ENCODE measurements around the gene SMCHD1.
"Not testable (repeated sequence)": the region's sequence is repeated elsewhere in the genome, so short reads cannot be mapped to it uniquely, and the experiment has no call there.

DNA sequence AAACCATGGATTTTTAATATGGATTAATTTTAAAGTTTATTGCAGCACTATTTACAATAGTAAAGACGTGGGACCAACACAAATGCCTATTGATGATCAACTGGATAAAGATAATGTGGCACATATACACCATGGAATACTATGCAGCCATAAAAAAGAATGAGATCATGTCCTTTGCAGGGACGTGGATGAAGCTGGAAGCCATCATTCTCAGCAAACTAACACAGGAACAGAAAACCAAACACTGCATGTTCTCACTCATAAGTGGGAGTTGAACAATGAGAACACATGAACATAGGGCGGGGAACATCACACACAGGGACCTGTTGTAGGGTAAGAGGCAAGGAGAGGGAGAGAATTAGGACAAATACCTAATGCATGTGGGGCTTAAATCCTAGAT is 5.3 kb downstream of the SMCHD1 start:
- TF ChIP-seq, protein P1, sequence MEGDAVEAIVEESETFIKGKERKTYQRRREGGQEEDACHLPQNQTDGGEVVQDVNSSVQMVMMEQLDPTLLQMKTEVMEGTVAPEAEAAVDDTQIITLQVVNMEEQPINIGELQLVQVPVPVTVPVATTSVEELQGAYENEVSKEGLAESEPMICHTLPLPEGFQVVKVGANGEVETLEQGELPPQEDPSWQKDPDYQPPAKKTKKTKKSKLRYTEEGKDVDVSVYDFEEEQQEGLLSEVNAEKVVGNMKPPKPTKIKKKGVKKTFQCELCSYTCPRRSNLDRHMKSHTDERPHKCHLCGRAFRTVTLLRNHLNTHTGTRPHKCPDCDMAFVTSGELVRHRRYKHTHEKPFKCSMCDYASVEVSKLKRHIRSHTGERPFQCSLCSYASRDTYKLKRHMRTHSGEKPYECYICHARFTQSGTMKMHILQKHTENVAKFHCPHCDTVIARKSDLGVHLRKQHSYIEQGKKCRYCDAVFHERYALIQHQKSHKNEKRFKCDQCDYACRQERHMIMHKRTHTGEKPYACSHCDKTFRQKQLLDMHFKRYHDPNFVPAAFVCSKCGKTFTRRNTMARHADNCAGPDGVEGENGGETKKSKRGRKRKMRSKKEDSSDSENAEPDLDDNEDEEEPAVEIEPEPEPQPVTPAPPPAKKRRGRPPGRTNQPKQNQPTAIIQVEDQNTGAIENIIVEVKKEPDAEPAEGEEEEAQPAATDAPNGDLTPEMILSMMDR (IDR thresholded peaks at IDR 0.05) = not testable (repeated sequence)
- TF ChIP-seq POLR2A (IDR thresholded peaks at IDR 0.05) = not testable (repeated sequence)

Data from lower leg skin (tissue), 3 donors.